HPDE6-E6E7 (cell line): ENCODE measurements around the gene SYNE3.
A peak's percentile ranks its signal among the peaks of the same experiment; 100 is the strongest.

Experiments used
- DNase-seq: peaks from one replicate; pipeline ENCODE4 v3.0.0; 2011; ENCODE audit warnings: missing footprints; ENCODE audit errors: extremely low spot score

SYNE3 gene

DNA sequence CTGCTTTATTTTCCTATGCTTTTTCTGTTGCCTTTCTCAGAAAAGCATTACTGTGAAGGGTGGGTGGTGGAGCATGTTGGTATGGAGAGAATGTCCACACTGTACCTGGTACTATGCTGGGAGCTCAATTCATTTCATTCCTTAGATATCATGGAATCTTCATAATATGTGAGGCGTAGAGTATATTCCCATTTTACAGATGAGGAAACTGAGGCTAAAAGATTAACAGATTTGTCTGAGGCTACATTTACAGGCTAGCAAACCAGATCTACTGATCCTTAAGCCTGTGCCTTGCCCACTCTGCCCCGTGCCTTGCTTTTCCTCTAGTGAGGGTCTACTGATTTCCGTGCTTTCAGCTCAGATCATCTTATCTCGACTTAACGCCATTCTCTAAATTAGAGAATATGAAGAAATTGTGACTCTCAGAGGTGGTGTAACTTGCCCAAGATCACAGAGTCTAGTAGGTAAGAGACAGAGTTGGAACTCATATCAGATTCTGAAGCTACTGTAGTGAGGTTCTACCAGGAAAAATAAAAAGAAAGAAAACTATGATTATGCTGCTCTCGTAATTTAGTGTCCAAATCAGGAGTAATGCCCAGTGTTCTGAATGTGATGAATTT, 23.9 kb upstream of the SYNE3 start:
- no peak for DNase-seq

DNA sequence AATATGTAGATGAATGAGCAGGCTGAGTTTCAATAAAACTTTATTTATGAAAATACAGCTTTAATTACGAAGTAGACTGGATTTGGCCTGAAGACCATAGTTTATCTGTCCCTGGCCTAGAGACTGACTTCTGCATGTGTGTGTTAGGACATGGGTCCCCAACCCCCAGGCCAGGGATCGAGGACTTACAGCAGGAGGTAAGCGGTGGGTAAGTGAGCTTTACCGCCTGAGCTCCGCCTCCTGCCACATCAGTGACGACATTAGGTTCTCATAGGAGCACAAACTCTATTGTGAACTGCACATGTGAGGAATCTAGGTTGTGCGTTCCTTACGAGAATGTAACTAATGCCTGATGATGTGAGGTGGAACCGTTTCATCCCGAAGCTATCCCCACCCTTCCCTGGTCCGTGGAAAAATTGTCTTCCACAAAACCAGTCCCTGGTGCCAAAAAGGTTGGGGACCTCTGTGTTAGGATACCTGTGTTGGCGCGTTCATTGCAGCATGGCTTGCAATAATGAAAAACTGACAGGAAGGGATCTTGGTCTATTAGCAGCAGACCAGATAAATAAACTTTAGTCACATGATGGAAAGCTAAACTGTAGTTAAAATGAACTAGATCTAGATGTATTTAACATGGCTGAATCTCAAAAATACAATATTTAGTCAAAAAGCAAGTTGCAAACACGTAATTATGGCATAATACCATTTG, 22.5 kb upstream of the SYNE3 start:
- DNase-seq = no peak

DNA sequence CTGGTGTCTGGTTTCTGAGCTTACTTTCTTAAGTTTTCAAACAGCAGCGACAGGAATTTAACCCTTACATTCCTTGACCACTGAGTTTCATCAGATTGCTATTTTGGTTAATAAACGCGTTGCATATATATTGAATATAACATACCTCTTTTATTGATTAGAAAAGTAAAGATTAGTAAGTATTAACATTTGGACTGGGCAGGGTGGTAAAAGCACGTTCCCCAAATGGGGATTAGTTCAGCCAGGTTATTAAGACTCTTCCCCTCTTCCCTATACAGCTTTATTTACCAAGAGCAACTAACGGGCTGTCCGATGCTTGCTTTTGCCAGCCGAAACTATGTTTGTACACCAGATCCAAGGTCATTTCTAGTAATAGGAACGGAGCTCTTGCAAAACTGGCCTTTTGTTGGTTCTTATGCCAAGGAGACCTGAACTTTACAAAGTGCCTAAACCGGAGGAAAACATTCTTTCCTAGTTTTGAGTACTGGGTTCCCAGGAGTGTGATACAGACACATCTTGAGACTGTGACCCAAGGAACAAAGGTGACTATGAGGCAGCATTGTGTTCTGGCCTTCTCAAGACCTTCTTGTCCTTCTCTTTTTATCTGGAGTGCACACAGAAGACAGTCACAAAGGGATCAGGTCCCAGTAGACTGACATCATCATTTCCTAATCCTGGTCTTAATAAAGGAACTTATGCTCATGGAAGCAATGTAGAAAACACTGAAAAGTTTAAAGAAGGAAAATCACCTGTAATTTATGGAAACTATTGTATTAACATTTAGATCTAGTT, 21.0 kb upstream of the SYNE3 start:
- no peak for DNase-seq

DNA sequence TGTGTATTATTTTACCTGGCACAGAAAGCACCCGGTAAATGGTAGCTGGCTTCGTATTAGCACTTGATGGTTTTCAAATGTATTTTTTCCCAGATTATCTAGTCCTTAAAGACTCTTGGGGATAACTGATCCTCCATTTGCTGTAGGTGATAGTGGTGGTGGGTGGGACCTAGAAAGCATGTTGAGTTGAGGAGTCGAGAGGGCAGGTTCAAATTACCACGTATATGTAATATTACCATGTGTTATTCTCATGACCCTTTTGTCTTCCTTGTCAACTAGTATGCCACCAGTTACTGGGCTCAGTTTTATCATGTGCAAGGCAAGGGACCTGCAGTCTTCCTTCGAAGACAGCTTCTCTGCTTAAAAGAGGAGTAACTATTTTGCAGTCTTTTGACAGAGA, 20.2 kb upstream of the SYNE3 start:
- DNase-seq = no peak

DNA sequence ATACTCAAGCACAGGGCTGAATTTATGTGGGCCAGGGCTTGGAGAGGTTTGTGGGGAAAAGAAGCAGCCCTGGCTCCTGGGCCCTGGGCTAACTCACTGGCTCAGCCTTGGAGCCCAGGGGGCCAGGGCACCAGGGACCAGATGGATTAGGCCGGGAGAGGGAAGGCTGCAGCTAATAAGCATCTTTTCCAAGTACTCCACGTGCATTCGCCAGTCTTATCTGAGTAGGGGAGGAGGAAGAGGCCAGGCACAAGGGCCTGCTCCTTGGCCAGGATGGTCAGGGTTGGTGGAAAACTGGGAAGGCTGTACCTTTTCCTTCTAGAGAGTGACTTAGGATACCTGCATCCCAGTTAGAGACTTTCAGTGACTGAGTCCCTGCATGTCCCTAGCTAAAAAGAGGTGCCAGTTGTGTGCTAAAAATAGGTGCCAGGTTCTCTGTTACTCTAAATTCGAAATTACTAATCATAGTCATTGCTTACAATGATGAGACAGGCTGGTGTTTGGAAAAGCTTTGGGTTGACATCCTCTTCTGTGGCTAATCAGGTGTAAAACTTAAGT, 19.7 kb upstream of the SYNE3 start:
- no peak for DNase-seq

DNA sequence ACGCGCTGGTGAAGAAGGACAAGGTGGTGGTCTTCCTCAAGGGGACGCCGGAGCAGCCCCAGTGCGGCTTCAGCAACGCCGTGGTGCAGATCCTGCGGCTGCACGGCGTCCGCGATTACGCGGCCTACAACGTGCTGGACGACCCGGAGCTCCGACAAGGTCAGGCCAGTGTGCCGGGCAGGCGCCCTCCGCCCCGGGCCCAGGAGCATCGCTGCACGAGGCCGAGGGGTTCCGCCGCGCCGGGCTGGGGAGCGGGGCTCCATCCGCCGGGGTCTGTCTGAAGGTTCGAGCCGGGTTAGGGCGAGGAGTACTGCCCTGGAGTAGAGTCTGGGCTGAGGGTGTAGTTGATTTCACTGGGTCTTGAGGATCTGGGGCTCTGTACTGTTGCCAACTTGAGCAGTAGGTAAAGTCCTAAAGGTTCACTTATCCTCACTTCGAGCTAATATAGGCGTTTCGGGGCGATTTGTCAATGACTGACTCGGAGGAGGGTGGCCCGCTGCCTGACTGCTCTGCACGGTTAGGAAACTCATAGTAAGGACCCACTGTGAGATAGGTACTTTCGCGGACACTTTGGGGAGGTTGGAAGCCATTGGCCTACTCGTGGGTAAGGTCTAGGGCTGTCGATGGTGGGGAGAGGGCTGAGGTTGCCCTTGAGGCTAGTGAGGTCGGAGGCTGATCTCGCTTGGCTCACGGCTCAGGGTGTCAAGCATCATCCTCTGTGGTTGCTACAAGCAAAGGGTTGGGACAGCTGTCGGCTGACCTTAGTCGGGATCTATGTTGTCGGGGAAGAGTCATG, 19.0 kb upstream of the SYNE3 start:
- no peak for DNase-seq

DNA sequence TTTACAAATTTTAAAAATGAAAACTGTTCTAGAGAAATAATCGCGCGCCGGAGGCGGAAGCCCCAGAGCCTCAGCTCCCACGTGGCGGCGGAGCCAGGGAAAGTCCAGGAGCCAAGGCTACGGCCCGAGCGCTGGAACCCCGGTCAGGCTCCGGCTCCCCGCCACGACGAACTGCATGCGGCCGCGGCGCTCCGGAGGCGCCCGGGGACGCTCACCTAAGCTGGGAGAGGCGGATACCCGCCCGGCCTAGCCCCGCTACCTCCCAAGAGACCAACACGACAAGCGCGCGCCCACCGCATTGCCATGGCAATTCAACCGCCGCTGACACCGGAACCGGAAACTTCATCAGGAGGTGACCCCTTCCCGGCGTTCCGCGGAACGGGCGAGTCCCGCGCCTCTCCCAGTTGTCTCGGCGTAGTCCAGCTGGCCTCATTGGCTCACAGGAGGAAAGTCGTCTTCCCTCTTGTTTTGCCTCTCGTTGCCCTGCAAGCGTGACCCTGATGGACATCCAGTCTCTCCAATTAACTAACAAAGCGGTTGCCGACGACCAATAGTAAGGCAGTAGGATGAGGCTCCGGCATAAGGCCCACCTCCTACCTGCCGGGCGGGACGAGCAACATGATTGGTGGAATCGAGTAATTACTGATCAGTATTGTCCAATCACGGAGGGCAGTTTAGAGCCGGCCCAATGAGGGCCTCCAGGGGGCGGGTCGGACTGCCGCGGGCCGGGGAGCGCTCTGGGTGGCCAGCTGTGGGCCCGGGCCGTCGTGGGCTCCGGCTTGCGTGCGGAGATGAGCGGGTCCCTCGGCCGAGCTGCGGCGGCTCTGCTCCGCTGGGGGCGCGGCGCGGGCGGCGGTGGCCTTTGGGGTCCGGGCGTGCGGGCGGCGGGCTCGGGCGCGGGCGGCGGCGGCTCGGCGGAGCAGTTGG, 18.1 kb upstream of the SYNE3 start, which contains the start of gene GLRX5:
TSS of gene GLRX5 (plus strand) at position 752 of the 927 bp plus-strand sequence. CDS start at position 792, 40 bp downstream.
- DNase-seq = peak; percentile 99

DNA sequence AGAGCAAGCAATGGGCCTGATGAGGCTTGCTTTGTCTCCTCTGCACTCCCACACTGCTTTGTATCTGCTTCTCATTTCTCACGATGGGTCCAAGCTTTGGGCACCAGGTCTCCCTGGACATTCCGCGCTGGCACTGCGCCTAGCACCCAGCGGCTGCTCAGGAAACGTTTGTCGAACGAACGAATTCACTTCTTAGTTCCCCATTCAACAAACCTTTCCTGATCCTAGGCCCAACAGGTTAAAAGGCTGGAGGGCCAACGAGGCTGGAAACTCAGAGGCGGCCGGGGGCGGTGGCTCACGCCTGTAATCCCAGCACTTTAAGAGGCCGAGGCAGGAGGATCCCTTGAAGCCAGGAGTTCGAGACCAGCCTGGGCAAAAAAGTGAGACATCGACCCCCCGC, 17.4 kb upstream of the SYNE3 start:
- DNase-seq = no peak

DNA sequence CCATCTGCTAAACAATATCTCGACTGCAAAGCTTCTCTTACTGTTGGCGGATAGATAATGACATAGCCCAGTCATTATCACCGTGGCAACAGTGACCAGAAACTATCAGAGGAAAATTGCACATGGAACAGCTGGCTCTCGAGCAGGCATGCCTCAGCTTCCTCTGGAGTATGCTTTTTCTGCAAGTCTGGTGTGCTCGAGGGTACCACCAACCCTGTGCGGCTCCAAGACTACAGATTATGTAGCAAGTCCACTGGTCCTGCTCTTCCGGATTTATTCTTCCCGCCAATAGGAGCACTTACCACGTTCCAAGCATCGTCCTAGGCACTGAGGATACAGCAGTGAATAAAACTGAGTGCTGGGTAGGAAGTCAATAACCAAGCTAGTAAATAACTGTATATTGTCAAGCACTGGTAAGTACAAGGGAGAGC, 17.0 kb upstream of the SYNE3 start:
- DNase-seq = no peak

DNA sequence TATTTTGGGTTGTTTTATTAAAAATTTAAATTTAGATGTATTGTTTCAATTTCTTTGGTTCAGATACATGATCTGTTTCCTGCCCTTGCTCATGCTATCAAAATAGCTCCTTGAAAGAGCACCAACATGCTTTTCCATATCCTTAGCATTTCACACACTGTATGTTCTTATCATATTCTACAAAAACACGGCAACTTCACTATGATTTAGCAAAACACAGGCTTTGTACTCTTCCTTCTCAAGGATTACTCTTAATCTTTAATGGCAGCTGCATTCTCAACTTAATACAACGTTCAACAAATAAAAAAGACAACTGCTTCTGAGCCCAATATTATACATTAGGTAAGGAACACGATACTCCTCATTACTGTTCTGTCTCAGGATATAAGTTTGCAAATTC, 15.5 kb upstream of the SYNE3 start:
- DNase-seq = no peak

DNA sequence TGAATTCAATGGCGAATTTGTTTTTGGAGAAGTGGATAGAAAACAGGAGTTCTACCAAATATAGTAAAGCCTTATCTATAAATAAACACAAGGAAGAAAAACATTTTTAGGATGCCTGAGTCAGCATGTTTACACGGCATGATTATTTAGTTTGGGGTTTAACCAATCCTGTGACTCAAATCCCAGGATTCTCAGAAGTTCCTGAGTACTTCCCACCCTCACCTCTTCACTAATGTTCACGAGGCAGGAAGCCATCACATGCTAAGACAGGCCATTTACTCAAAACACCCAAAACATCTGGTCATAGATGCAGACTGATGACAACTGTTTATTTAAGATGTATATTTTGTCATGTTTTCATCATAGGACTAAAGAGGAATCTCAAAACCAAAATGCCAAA, 15.0 kb upstream of the SYNE3 start:
- no peak for DNase-seq

DNA sequence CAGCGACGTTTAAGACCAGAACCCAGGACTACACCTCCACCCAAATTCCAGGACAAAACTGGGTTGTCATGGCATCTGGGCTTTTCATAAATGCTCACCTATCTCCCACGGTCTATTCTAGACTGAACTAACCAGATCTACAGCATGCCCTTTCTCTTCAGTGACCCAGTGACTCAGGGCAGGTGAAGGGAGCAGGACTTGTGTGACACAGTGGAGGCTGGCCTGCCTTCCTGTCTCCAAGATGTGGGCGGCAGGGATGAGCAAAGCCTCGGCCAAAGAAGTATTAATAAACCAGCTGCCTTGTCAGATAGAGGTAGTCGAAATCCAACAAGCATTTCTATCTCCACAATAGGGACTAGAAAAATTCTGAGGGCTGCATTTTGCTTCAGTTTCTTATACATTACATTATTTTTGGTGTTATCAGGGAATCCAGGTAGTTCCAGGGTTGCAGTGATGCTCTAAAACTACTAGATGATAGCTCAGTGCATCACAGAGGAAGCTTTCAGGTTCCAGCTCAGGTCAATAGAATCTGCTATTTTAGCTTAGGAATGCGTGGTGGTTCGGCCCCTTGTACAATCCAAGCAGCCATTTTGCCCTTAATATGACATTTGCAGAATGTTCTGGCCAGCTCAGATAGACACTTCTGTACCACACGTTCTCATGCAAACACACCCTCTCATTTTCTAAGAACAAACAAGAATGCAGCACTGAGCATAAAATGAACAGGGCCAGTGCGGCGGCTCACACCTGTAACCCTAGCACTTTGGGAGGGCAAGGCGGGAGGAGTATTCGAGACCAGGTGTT, 14.2 kb upstream of the SYNE3 start:
- no peak for DNase-seq

DNA sequence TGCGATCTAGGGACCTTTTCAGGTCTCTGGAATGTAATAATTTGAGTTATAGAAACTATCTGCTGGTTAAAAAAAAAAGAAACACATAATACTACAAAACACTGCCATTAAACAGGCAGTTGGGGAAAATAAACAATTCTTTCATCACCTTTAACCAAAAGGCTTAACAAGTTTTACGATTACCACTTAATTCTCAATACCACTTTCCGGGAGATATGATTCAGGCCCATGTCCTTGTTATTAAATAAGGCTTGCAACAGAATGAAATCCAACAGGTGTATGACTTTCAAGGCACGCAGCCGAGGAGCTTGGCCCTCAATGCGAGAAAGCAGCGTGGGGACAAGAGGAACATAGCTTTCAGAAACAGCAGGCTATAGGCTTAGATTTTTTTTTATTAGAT, 12.8 kb upstream of the SYNE3 start:
- no peak for DNase-seq

DNA sequence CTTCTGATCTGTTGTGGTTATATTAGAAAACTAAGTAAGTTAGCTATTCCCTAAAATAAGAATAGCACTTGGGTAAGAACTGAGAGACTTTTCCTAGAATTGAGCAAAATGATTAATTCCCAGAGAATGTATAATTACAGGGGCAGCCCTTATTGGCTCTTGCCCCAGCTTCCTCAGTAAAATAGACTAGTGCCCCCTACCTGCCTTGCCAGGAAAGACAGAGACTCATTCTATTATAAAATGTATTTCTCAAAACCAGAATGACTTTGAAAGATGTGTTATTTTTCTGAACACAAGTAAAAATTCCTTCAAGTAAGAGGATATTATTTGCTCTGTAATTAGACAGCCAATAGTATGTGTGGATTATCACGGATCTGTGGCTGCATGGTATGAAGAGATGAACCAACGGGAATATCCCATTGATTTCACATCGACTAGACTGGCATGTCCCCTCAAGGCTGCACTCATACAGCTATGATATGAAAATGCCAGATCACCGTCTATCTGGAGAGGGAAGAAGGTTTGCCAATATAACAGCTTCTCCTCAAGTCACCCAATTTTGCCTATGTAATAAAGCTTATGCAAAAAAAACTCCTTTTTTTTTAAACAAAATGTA, 11.0 kb upstream of the SYNE3 start:
- DNase-seq = no peak

DNA sequence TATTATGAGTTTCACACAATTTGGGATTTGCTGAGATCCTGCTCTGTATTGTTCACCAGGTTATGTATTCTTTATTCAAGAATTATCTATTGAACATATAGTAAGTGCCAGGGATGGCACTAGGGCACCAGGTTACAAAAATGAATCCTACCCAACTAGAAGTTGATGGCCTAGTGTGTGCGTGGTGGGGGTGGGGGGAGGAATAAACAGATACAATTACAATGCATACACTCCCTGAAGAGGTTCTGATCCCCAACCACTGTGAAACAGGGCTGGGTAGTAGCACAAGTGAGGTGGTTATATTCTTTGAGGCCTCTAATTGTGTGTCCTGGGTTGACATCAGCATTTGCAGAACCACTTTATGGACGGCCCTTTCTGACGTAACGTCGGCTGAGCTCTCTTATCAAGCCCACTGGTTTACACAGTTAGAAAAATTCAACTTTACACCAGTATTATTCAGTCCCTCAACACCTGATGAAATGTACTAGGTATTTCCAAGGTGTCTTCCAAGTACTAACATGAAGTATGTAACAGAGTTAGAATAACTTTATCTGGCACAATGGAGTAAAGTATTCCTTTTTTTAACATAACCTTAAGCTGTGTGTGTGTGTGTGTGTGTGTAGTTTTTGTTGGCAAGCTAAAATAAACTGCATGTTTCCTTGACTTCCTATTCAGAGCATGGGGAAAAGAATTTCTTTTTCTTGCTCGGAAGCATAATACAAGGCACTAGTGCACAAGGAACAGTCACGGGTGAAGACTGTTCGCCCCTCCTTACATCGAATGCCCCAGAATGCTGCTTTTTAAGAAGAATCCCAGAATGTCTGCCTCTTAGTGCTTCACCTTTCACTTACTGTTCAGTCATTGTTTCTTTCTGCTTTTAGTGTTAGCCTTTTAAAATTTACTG, 10.3 kb upstream of the SYNE3 start:
- DNase-seq = no peak

DNA sequence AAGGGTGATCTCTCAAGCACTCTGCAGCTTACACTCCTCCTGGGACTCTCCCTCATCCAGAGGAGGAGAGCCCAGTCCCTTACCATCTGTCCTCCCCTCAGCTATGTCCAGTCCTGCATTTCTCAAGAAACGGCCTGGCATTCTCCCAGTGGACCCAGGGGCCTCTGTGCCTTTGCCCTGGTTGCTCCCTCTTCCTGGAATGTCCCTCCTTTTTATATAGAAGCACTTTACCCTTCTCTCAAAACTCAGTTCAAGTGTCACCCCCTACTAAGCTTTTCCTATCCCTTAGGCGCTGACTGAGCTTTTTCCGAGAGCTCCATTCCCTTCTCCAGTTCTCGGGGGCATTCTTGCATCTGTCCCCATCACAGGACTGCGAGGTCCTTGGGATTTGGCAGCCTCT, 9.5 kb upstream of the SYNE3 start:
- DNase-seq = no peak

DNA sequence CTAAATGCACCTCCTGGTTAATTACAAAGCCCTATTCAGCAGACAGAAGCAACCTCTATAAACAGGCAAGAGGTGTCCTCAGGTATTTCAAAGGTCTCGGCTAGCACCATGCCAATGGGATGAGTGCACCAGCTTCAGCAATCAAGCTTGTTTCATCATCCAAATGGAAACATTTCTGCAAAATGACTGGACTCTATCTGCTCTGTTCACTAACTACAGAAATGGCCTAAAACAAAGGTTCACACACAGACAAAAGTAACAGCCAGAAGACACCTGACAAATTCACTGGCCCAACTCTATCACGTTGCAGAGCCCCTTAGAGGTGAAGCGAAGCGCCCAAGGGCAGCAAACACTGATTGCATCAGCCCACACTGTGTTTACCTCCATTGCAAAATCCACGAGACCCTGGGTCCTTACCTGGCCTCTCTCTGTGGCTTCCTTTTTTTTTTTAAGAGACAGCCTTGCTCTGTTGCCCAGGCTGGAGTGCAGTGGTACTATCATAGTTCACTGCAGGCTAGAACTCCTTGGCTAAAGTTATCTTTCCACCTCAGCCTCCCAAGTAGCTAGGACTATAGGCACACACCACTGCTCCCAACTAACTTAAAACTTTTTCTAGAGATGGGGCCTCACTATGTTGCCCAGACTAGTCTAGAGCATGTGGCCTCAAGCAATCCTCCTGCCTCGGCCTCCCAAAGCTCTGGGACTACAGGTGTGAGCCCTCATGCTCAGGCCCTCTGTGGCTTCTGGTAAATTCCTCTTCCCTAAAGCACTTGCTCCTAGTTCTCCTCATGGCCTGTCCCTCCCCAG, 8.5 kb upstream of the SYNE3 start:
- no peak for DNase-seq
